Adrenal gland (tissue), 5 donors: ENCODE measurements around the gene LRRC25.

Experiments
- POLR2A ChIP-seq, 2 donors: fragments of 450-650 bp; IDR thresholded peaks; one replicate each; pipeline ENCODE4 v1.6.1; 2017; ENCODE audit warnings: antibody characterized with exemption in 2 of 2, mild to moderate bottlenecking in 2 of 2, moderate library complexity in 1 of 2
- TF ChIP-seq, protein P1 (sequence below), 6 experiments: fragments of 450-650 bp in 4 of 6; fragments of 200-600 bp in 2 of 6; sonication (generic) in 1 of 6; IDR thresholded peaks; 1 replicate in 5 of 6; 2 replicates in 1 of 6; pipeline versions ENCODE4 v1.5.1 to v1.8.0; 2016 to 2021; ENCODE audit warnings: antibody characterized with exemption in 6 of 6, mild to moderate bottlenecking in 2 of 6, moderate library complexity in 1 of 6
- donor health status: DM: no; HTN: no; CAD: no.

DNA sequence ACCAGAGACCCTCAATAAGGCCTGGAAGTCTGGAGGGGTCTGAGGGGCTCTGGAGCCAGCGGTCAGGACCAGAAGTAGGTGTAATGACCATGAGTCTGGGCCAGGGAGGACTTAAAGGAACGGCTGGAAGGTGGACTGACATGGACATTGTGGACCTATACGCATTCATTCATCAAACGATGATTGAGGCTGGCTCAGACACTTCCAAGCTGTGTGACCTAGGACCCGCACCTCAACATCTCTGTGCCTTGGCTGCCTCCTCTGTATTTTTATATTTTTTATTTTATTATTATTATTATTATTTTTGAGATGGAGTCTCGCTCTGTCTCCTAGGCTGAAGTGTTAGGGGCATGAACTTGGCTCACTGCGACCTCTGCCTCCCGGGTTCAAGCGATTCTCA, 9.3 kb upstream of the LRRC25 start:
- TF ChIP-seq, protein P1, sequence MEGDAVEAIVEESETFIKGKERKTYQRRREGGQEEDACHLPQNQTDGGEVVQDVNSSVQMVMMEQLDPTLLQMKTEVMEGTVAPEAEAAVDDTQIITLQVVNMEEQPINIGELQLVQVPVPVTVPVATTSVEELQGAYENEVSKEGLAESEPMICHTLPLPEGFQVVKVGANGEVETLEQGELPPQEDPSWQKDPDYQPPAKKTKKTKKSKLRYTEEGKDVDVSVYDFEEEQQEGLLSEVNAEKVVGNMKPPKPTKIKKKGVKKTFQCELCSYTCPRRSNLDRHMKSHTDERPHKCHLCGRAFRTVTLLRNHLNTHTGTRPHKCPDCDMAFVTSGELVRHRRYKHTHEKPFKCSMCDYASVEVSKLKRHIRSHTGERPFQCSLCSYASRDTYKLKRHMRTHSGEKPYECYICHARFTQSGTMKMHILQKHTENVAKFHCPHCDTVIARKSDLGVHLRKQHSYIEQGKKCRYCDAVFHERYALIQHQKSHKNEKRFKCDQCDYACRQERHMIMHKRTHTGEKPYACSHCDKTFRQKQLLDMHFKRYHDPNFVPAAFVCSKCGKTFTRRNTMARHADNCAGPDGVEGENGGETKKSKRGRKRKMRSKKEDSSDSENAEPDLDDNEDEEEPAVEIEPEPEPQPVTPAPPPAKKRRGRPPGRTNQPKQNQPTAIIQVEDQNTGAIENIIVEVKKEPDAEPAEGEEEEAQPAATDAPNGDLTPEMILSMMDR (IDR thresholded peaks at IDR 0.05) = no peak
- no peak for TF ChIP-seq POLR2A (IDR thresholded peaks at IDR 0.05)
